Measurements from ENCODE around the gene CHCHD1.

DNA sequence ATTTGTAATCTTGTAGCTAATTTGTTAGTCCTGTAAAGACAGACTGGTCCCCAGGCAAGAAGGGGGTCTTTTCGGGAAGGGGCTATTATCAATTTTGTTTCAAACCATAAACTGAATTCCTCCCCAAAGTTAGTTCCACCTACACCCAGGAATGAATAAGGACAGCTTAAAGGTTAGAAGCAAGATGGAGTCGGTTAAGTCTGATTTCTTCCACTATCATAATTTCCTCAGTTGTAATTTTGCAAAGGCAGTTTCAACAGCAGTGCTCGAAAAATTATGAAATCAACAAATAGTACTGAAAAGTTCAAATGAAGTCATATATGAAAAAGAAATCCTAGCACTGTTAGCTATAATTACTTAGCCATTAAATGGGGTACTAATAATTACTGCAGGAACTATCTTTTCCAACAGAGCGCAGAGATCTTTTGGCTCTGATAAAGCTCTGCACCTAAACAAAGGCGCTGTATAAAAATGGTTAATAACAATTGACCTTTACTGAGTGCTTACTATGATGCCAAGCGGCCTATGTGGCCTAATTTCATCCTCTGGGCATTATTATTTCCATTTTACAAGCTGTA is 38.4 kb upstream of the CHCHD1 start:
- TF ChIP-seq POLR2AphosphoS5 (IDR thresholded peaks at IDR 0.05; ENCODE audit: low read depth, low read length) (no peak), POU2F2 (IDR thresholded peaks at IDR 0.05; ENCODE audit: low read depth, low read length) (no peak), POLR2A (IDR thresholded peaks at IDR 0.05; ENCODE audit: low read depth, low read length) (no peak), TAF1 (IDR thresholded peaks at IDR 0.05; ENCODE audit: low read depth, low read length) (no peak), SPI1 (IDR thresholded peaks at IDR 0.05; ENCODE audit: low read depth, low read length) (no peak)

Measured in GM12891 (cell line).